CD4-positive, alpha-beta T cell treated with Interleukin-15 for 4 hours (primary cell): ENCODE data around the gene NUF2.
"Not testable (repeated sequence)": the region's sequence is repeated elsewhere in the genome, so short reads cannot be mapped to it uniquely, and the experiment has no call there.

Source experiments
- DNase-seq: peaks from one replicate; pipeline ENCODE4 v3.0.0-alpha.2; 2020; ENCODE audit warnings: low spot score

Gene NUF2

DNA sequence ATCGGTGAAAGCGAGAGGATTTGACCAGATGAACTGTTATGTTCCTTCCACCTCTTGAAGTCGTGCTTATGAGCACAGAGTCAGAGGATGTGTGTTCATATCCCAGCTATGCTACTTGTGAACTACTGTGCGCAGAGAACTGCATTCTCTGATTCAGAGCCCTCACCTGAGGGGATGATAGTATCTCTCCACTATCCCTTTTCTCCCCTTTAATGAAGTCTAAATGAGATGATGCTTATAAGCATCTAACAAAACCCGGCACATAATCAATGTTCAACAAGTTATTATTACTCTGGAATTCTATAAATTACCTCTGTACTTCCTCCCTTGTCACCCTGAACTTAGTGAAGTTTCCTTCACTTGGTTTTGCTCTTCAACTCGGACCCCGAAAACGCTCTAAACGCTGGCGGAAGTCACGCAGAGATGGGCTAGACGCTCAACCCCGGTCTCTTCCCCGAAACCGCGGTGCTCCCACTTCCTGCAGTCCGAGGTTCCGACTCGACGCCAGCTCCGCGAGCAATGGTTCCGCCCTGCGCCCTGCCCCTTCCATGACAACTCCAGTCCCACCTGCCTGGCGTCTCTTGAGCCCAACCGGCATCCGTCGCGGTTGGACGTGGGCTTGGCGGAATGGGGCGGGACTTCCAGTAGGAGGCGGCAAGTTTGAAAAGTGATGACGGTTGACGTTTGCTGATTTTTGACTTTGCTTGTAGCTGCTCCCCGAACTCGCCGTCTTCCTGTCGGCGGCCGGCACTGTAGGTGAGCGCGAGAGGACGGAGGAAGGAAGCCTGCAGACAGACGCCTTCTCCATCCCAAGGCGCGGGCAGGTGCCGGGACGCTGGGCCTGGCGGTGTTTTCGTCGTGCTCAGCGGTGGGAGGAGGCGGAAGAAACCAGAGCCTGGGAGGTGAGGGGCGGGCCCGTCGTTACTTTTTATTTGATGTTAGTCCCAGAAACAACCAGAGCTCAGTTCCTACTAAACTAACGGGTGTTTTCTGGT lies at the start of gene NUF2:
NUF2 (plus strand) TSS at position 644 of the 995 bp plus-strand sequence. CDS start 4,098 bp downstream, outside the sequence.
- DNase-seq = peak; percentile 98

DNA sequence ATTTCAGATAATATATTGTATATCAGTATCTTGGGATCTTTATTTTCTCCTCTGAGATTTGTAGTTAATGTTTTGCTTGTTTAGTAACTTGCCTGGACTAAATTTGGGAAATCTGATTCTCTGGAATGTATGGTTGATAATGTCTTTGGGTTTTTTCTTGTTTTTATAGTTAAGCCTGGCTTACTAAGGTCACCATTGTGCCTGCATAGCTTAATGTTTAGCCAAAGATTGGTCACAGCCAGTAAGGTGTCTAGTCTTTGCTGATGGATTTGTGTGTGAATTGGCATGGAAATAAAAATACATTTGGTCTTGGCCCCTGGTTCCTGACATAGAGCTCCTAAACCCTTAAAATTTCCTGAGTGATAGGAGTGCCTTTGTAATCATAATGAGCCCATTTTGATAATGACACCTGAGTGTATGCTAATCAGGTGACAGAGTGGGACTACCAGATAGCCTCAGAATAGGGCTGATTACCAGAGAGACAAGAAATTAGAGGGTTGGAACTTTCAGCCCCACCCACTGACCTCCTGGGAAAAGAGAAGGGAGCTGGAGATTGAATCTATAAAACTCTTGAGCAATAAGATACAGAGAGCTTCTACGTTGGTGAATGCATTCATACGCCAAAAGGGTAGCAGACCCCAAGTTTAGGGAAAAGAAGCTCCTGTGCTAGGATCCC lies 47.9 kb upstream of the NUF2 start:
- no peak for DNase-seq

GRCh38 chr1:163275222-163275621 lies 46.5 kb upstream of the NUF2 start:
- DNase-seq = no peak

- no peak for DNase-seq
These were observed 43.2 kb upstream of the NUF2 start for GRCh38 chr1:163278602-163279001.

- not testable (repeated sequence) for DNase-seq
These were observed 36.9 kb upstream of the NUF2 start for GRCh38 chr1:163284867-163285266.

GRCh38 chr1:163290025-163290640 lies 31.6 kb upstream of the NUF2 start:
- DNase-seq = no peak

DNA sequence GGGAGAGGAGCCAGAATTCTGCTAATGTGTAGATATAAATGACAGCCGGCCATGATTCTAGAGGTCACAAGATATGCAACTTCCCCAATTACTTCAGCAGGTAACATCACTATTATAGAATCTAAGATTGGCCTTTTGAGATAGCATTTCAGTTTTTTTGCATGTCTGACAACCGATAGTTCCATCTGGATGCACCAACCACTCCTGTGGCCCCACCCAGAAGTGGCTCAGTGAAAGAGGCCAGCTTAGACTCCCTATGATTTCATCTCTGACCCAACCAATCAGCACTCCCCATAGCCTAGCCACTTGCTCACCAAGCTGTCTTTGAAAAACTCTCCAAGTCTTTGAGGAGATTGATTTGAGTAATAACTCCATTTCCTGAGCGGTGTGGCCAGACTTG lies 30.3 kb upstream of the NUF2 start:
- DNase-seq = no peak

DNA sequence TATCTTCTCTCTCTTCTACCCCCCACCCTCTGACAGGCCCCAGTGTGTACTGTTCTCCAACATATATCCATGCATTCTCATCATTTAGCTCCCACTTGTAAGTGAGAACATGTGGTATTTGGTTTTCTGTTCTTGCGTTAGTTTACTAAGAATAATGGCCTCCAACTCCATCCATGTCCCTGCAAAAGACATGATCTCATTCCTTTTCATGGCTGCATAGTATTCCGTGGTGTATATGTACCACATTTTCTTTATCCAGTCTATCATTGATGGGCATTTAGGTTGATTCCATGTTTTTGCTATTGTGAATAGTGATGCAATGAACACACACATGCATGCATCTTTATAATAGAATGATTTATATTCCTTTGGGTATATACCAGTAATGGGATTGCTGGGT lies 29.6 kb upstream of the NUF2 start:
- not testable (repeated sequence) for DNase-seq

DNA sequence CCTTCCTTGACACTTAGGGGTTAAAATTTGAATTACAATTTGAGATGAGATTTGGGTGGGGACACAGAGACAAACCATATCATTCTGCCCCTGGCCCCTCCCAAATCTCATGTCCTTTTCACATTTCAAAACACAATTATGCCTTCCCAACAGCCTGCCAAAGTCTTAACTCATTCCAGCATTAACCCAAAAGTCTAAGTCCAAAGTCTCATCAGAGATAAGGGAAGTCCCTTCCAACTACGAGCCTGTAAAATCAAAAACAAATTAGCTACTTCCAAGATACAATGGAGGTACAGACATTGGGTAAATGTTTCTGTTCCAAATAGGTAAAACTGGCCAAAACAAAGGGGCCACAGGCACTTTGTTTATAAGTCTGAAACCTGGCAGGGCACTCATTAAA lies 28.3 kb upstream of the NUF2 start:
- not testable (repeated sequence) for DNase-seq

GRCh38 chr1:163295949-163296348 lies 25.8 kb upstream of the NUF2 start:
- no peak for DNase-seq

GRCh38 chr1:163296504-163297263 lies 25.1 kb upstream of the NUF2 start:
- no peak for DNase-seq

GRCh38 chr1:163298365-163298764 lies 23.4 kb upstream of the NUF2 start:
- no peak for DNase-seq

DNA sequence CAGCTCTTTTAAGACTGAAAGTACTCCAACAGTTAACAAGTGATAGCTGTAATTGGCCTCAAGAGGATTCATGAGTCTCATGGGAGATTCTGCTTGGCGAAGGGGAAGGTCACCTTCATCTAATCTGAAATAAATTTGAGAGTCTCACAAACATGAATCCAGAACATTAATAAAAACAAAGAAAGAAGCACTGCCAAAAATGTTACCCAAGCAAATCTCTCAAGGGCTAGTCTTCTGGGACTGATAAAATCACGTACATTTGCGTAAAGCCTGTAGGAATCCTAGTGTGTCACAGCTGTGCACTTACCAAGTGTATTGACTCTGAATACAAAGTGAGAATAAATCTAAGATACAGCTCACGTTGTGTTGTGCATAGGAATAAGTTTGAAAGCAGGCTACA lies 21.2 kb upstream of the NUF2 start:
- no peak for DNase-seq

DNA sequence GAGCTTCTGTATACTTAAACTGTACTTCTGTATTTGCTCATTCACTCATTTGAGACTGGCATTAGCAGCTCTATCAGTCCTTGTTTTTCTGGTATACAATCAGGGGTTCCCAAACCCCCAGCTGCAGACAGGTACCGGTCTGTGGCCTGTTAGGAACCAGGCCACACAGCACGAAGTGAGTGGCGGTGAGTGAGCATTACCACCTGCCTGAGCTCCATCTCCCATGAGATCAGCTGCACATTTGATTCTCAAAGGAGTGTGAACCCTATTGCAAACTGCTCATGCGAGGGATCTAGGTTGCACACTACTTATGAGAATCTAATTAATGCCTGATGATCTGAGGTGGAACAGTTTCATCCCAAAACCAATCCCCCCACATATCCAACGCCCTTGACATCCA lies 18.2 kb upstream of the NUF2 start:
- no peak for DNase-seq

- DNase-seq = no peak
These were observed 16.3 kb upstream of the NUF2 start for GRCh38 chr1:163305441-163305840.

GRCh38 chr1:163307479-163308171 lies 14.1 kb upstream of the NUF2 start:
- DNase-seq = no peak

DNA sequence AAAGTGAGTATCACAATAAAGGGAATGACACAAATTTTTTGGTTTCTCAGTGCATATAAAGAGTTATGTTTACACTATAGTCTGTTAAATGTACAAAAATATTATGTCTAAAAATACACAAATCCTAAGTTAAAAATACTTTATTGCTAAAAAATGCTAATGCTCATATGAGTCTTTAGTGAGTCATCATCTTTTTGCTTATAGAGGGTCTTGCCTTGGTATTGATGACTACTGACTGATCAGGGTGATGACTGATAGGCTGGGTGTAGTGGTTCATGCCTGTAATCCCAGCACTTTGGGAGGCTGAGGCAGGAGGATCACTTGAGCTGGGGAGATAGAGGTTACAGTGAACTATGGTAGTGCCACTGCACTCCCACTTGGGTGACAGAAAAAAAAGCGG lies 12.9 kb upstream of the NUF2 start:
- DNase-seq = no peak

DNA sequence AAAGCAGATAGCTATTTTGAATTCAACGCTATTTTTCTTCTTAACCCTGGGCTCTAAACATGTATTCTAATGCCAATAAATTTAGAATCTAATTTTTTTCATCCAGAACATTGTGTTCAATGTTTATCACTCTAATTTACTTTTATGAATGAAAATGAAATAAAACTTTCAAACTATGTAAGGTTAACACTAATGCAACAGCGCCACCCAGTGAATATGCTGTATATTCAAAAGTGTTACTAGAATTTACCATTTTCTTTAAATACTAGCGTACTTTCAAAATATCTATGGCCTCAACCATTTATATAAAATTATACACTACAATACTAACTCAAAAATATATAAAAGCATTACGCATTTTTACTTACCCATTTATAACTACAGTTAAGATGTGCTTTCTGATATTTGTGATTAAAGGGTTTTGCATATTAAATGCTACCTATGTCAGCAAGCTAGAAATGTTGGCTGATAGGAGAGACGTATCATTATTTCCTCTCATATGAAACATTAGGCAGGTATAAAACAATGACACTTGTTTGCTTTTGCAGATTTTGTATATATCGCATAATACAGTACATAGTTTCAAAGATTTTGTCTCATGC lies 5.9 kb upstream of the NUF2 start:
- DNase-seq = peak; percentile 41

- DNase-seq = no peak
These were observed 863 bp upstream of the NUF2 start for GRCh38 chr1:163320891-163321290.

DNA sequence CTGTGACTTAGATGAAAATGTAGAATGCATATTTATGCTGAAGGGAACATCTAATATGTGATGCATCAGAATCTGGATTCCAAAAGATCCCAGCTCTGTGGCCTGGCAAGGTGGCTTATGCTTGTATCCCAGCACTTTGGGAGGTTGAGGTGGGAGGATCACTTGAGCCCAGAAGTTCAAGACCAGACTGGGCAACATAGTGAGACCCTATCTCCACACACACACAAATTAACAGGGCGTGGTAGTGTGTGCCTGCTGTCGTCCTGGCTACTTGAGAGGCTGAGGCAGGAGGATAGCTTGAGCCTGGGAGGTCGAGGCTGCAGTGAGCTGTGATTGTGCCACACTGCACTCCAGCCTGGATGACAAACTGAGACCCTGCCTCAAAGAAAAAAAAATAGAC lies 1.6 kb downstream of the NUF2 start:
- not testable (repeated sequence) for DNase-seq

GRCh38 chr1:163331116-163331515 lies 9.4 kb downstream of the NUF2 start:
- no peak for DNase-seq
